SH-SY5Y (cell line): Measurements from ENCODE around the gene CTLA4.

Experiments used
- GATA2 ChIP-seq: IDR thresholded peaks from 2 replicates; pipeline ENCODE4 v1.6.1; 2011; ENCODE audit warnings: mild to moderate bottlenecking, low read depth, low read length
- GATA3 ChIP-seq: IDR thresholded peaks from 2 replicates; pipeline ENCODE4 v1.6.1; 2011; ENCODE audit warnings: low read depth, mild to moderate bottlenecking, low read length, moderate library complexity

GRCh38 chr2:203849010-203849409 lies 18.6 kb upstream of the CTLA4 start:
- TF ChIP-seq GATA2 (no peak), GATA3 (no peak)
